K562 (cell line): Measurements from ENCODE around the gene PON1. TPM values are rescaled to one million over a fixed set of nuclear protein-coding genes. Genes with fewer than 3 reads are reported as not detected.

Experiments
- ATAC-seq: fragments of 200-7000 bp; cut with Tn5 transposase; 3 replicates; pipeline ENCODE4 v1.9.1; 2020; ENCODE audit warnings: moderate library complexity
- BruUV-seq: library from RNA; stranded (reverse); fragments of 400-500 nt; replicated peaks from 2 replicates; lab custom pipeline; 2021; lab: Mats Ljungman, UMichigan
- CTCF ChIA-PET: fragments of 300-600 bp; formaldehyde crosslinking; extraction: SDS; loops from one replicate; lab custom pipeline; 2021; ENCODE audit warnings: low intra/inter-chr PET ratio; lab: Yijun Ruan, JAX
- POLR2A ChIA-PET: fragments of 300-600, 350-650 bp; sonication (Branson Sonifier 250); formaldehyde crosslinking; extraction: SDS; loops from one replicate; lab custom pipeline; 2021; ENCODE audit warnings: antibody characterized with exemption, inconsistent platforms; lab: Yijun Ruan, JAX
- DNase-seq, 4 experiments: peaks; one replicate each; pipeline versions ENCODE4 v3.0.0 to v3.0.0-alpha.2; 2011 to 2018; ENCODE audit warnings: low spot score in 3 of 4, mixed read lengths in 3 of 4; ENCODE audit errors: extremely low read depth in 1 of 4
- FAIRE-seq: peaks from 2 replicates; lab custom pipeline; 2011; peaks lifted over from hg19 to GRCh38; lab: Jason Lieb, UNC
- H2AFZ ChIP-seq: 2 replicates; pipeline ENCODE4 v1.6.0; 2011; ENCODE audit warnings: low read depth, low read length, control low read depth, inconsistent platforms
- H3K27ac ChIP-seq: fragments of 200-600 bp; 3 replicates; pipeline ENCODE4 v1.8.0; 2011; ENCODE audit warnings: low read depth, mild to moderate bottlenecking, control low read depth, inconsistent platforms, low read length, moderate library complexity, mixed read lengths; ENCODE audit errors: extremely low read depth
- H3K27me3 ChIP-seq, 2 experiments: fragments of 300-600 bp in 1 of 2; 2 replicates in 1 of 2; 3 replicates in 1 of 2; pipeline versions ENCODE4 v1.6.0 to v1.8.0; 2011; ENCODE audit warnings: inconsistent platforms in 2 of 2, low read length in 2 of 2, mild to moderate bottlenecking in 1 of 2, mixed read lengths in 1 of 2, moderate library complexity in 1 of 2; ENCODE audit not compliant: control insufficient read depth in 2 of 2, insufficient read depth in 2 of 2
- H3K36me3 ChIP-seq: fragments of 300-600 bp; 3 replicates; pipeline ENCODE4 v1.8.0; 2011; ENCODE audit warnings: mild to moderate bottlenecking, low read length, inconsistent platforms; ENCODE audit not compliant: control insufficient read depth, insufficient read depth
- H3K4me1 ChIP-seq, 2 experiments: fragments of 200-600 bp in 1 of 2; replicated peaks in 1 of 2; 2 replicates in 1 of 2; 3 replicates in 1 of 2; pipeline versions ENCODE4 v1.5.1 to v1.8.0; 2011; ENCODE audit warnings: inconsistent platforms in 2 of 2, low read length in 2 of 2, mild to moderate bottlenecking in 1 of 2, mixed read lengths in 1 of 2, moderate library complexity in 1 of 2; ENCODE audit not compliant: control insufficient read depth in 2 of 2, insufficient read depth in 2 of 2
- H3K4me2 ChIP-seq: 2 replicates; pipeline ENCODE4 v1.6.1; 2011; ENCODE audit warnings: low read length, control low read depth, inconsistent platforms, mixed read lengths; ENCODE audit not compliant: insufficient read depth
- H3K4me3 ChIP-seq: fragments of 200-600 bp; sonication (generic), shearing (Covaris generic); 2 replicates; pipeline ENCODE4 v1.5.1; 2016; ENCODE audit warnings: control low read depth, inconsistent platforms
- H3K79me2 ChIP-seq: fragments of 200-600 bp; 3 replicates; pipeline ENCODE4 v1.8.0; 2011; ENCODE audit warnings: low read length, inconsistent platforms; ENCODE audit not compliant: control insufficient read depth, insufficient read depth
- H3K9ac ChIP-seq, 2 experiments: 2 replicates each; pipeline versions ENCODE4 v1.6.0 to v1.6.1; 2011; ENCODE audit warnings: low read depth in 2 of 2, low read length in 2 of 2, control low read depth in 1 of 2, inconsistent platforms in 1 of 2, mild to moderate bottlenecking in 1 of 2, mixed read lengths in 1 of 2; ENCODE audit not compliant: insufficient read depth in 1 of 2
- H3K9me1 ChIP-seq: one replicate; pipeline ENCODE4 v1.6.0; 2011; ENCODE audit warnings: inconsistent platforms, mild to moderate bottlenecking, low read length, moderate library complexity; ENCODE audit not compliant: control insufficient read depth, insufficient read depth
- H3K9me3 ChIP-seq: replicated peaks from 2 replicates; pipeline ENCODE4 v1.5.1; 2011; ENCODE audit warnings: low read depth, low read length, inconsistent platforms; ENCODE audit not compliant: control insufficient read depth, insufficient read depth
- H4K20me1 ChIP-seq: replicated peaks from 2 replicates; pipeline ENCODE4 v1.6.1; 2011; ENCODE audit warnings: low read length, inconsistent platforms, mixed read lengths; ENCODE audit not compliant: control insufficient read depth, insufficient read depth
- ASH1L ChIP-seq: fragments of 450-650 bp; IDR thresholded peaks from 2 replicates; pipeline ENCODE4 v1.6.1; 2018; ENCODE audit warnings: borderline replicate concordance, mild to moderate bottlenecking, low read depth; ENCODE audit not compliant: partially characterized antibody
- CREB1 ChIP-seq, 2 experiments: sonication (generic) in 1 of 2; formaldehyde crosslinking in 1 of 2; IDR thresholded peaks; 2 replicates each; pipeline versions ENCODE4 v1.6.1 to v1.8.0; 2012 to 2022; ENCODE audit warnings: inconsistent platforms in 1 of 2, mild to moderate bottlenecking in 1 of 2, missing genetic modification reagents in 1 of 2, moderate library complexity in 1 of 2
- ETV1 ChIP-seq: fragments of 450-650 bp; conservative IDR thresholded peaks from 2 replicates; pipeline ENCODE4 v1.6.1; 2016; ENCODE audit warnings: missing genetic modification characterization, control low read depth, low read depth, missing compliant biosample characterization
- FOXM1 ChIP-seq, 2 experiments: fragments of 450-650 bp in 1 of 2; sonication (generic) in 1 of 2; formaldehyde crosslinking in 1 of 2; IDR thresholded peaks; 2 replicates each; pipeline versions ENCODE4 v1.6.1 to v1.9.0; 2017 to 2022; ENCODE audit warnings: low read depth in 2 of 2, mild to moderate bottlenecking in 2 of 2, missing genetic modification reagents in 1 of 2, moderate library complexity in 1 of 2
- FUS ChIP-seq: fragments of 200-400 bp; formaldehyde crosslinking; optimal IDR thresholded peaks from 2 replicates; pipeline ENCODE3; 2017; ENCODE audit warnings: low read depth, low read length
- ILF3 ChIP-seq: fragments of 450-650 bp; IDR thresholded peaks from 2 replicates; pipeline ENCODE4 v1.6.1; 2018; ENCODE audit warnings: antibody characterized with exemption, mild to moderate bottlenecking, moderate library complexity, borderline replicate concordance
- POLR3G ChIP-seq: IDR thresholded peaks from 2 replicates; pipeline ENCODE4 v1.6.1; 2011; ENCODE audit not compliant: insufficient read length, insufficient replicate concordance; ENCODE audit errors: extremely low read depth
- PTBP1 ChIP-seq: fragments of 200-400 bp; formaldehyde crosslinking; IDR thresholded peaks from 2 replicates; pipeline ENCODE4 v1.6.1; 2017; ENCODE audit warnings: low read depth, low read length
- SAP30 ChIP-seq: fragments of 200-600 bp; sonication (generic); IDR thresholded peaks from 2 replicates; pipeline ENCODE4 v1.6.1; 2012; ENCODE audit warnings: borderline replicate concordance, low read depth, mild to moderate bottlenecking, moderate library complexity, low read length, control low read depth, inconsistent platforms; ENCODE audit not compliant: insufficient read depth, poor library complexity, severe bottlenecking
- SLC30A9 ChIP-seq: fragments of 250-450 bp; sonication (Bioruptor Pico); IDR thresholded peaks from 2 replicates; pipeline ENCODE4 v1.8.0; 2022; ENCODE audit warnings: mild to moderate bottlenecking, moderate library complexity
- SMARCC2 ChIP-seq: fragments of 450-650 bp; IDR thresholded peaks from 2 replicates; pipeline ENCODE4 v1.6.1; 2017; ENCODE audit warnings: antibody characterized with exemption, moderate library complexity, mild to moderate bottlenecking, low read depth
- WHSC1 ChIP-seq: IDR thresholded peaks from one replicate; pipeline ENCODE4 v1.6.1; 2012; ENCODE audit warnings: low read length, control low read depth, inconsistent platforms
- ZC3H4 ChIP-seq: sonication (generic); formaldehyde crosslinking; IDR thresholded peaks from 2 replicates; pipeline ENCODE4 v1.9.0; 2021; ENCODE audit warnings: missing genetic modification reagents, borderline replicate concordance
- ZNF121 ChIP-seq: sonication (generic); formaldehyde crosslinking; conservative IDR thresholded peaks from 2 replicates; pipeline ENCODE4 v1.8.0; 2022; ENCODE audit warnings: missing genetic modification reagents
- ZNF354B ChIP-seq: fragments of 250-450 bp; sonication (Bioruptor Pico); IDR thresholded peaks from 2 replicates; pipeline ENCODE4 v1.4.0; 2020
- ZNF444 ChIP-seq: fragments of 250-450 bp; sonication (Bioruptor Pico); IDR thresholded peaks from 2 replicates; pipeline ENCODE4 v1.4.0; 2020; ENCODE audit warnings: mild to moderate bottlenecking, moderate library complexity
- WGBS: fragments of 100-300 bp; shearing (Covaris generic); methylation state at CpG from one replicate; pipeline ENCODE4 v1.1.6; 2016; ENCODE audit warnings: low coverage, mixed read lengths; ENCODE audit not compliant: insufficient coverage; ENCODE audit errors: missing lambda C conversion rate; 5-methylcytosine and 5-hydroxymethylcytosine counted together
- in situ Hi-C: fragments of 300-500 bp; cut with MboI; formaldehyde crosslinking; loops from 4 replicates; pipeline ENCODE4 v1.15.0; 2018; ENCODE audit warnings: inconsistent platforms, mixed read lengths
- intact Hi-C: fragments of 100-400 bp; cut with micrococcal nuclease; formaldehyde crosslinking; loops from 2 replicates; pipeline ENCODE4 v1.14.2; 2022
- polyA plus RNA-seq, 8 experiments: library from polyadenylated mRNA; depleted of rRNA in 4 of 8; stranded (reverse) in 5 of 8; unstranded in 3 of 8; fragments of >200 nt; fragmentation: Nextera tagmentation in 2 of 8; fragmentation: Illumina TruSeq in 1 of 8; extraction: Ambion mirVana in 2 of 8; extraction: Trizol in 1 of 8; gene quantifications; 2 replicates each; pipeline versions ENCODE4 v1.2.1 to v1.2.3, GENCODE V29; 2011 to 2014; ENCODE audit warnings: inconsistent platforms in 1 of 8, missing spikeins in 1 of 8
- total RNA-seq, 7 experiments: library from RNA; depleted of rRNA in 6 of 7; stranded (reverse); fragments of >200 nt in 6 of 7; fragmentation: Illumina TruSeq in 2 of 7; extraction: Trizol in 2 of 7; gene quantifications; 2 replicates each; pipeline versions ENCODE4 v1.2.1 to v1.2.3, GENCODE V29; 2011 to 2021; ENCODE audit warnings: low replicate concordance in 1 of 7
- TF ChIP-seq, protein P1 (sequence below): sonication (generic); formaldehyde crosslinking; IDR thresholded peaks from 2 replicates; pipeline ENCODE4 v1.8.1; 2022; ENCODE audit warnings: missing genetic modification reagents
- TF ChIP-seq, protein P2 (sequence below): sonication (generic); formaldehyde crosslinking; IDR thresholded peaks from 2 replicates; pipeline ENCODE4 v1.8.0; 2022; ENCODE audit warnings: mild to moderate bottlenecking, missing genetic modification reagents
- TF ChIP-seq, protein P3 (sequence below): sonication (generic); formaldehyde crosslinking; IDR thresholded peaks from 2 replicates; pipeline ENCODE4 v1.4.0; 2020; ENCODE audit warnings: mild to moderate bottlenecking, missing genetic modification reagents

The PON1 gene
- total and polyA plus RNA-seq, 9 of the 15 experiments (the other 6 are each of a cell fraction or from before 2014, with no cell fraction given), result not detected

DNA sequence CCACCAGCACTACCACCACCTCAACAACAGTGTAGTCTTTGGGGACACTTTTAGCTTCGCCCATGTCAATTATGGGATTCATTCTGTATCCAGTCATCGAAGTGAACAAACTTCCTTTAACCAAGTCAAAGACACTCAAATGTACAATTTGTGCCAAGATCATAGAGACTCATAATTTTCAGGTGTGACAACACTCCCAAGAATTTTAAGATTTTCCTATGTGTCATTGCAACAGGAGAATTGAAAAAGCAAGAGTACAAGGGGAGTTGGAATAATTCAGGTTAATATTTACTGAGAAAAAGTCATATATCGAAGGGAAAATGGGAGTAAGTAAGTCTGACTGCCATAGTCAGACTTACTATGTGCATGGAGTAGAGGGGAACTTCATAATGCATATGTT, 26.2 kb downstream of the PON1 start:
- in situ Hi-C loops (no loop called here), intact Hi-C loops (no loop called here)
- POLR2A ChIA-PET, result no interaction called here
- Histone ChIP-seq H4K20me1 (no peaks in the 10 kb centered on the region), H3K9ac (no peak overlapping the region), H3K79me2 (no peaks in the 10 kb centered on the region), H3K36me3 (no peaks in the 10 kb centered on the region), H3K9me3 (no peaks in the 10 kb centered on the region), H3K4me2 (no peak overlapping the region), H2AFZ (no peak overlapping the region), H3K4me1 (no peaks in the 10 kb centered on the region), H3K4me3 (no peak overlapping the region), H3K27me3 (0 out of 5 replicates have a peak, but pooled peaks cover 0 to 2% of the 10 kb centered on the region in 2 experiments), H3K9me1 (no peaks in the 10 kb centered on the region), H3K27ac (no peak overlapping the region)
- TF ChIP-seq PTBP1, result no peak
- TF ChIP-seq WHSC1, result no peak
- TF ChIP-seq SAP30, result no peak
- TF ChIP-seq, protein P1, sequence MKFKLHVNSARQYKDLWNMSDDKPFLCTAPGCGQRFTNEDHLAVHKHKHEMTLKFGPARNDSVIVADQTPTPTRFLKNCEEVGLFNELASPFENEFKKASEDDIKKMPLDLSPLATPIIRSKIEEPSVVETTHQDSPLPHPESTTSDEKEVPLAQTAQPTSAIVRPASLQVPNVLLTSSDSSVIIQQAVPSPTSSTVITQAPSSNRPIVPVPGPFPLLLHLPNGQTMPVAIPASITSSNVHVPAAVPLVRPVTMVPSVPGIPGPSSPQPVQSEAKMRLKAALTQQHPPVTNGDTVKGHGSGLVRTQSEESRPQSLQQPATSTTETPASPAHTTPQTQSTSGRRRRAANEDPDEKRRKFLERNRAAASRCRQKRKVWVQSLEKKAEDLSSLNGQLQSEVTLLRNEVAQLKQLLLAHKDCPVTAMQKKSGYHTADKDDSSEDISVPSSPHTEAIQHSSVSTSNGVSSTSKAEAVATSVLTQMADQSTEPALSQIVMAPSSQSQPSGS (CRISPR knock-in tag), result no peak
- TF ChIP-seq ZC3H4 (CRISPR knock-in tag), result no peak
- no peak for TF ChIP-seq ZNF354B (CRISPR knock-in tag)
- TF ChIP-seq SLC30A9 (CRISPR knock-in tag), result no peak
- no peak for TF ChIP-seq ILF3
- TF ChIP-seq FUS, result no peak
- no peak for TF ChIP-seq FOXM1 (IDR thresholded peaks at IDR 0.05; ENCODE audit: low read depth)
- TF ChIP-seq FOXM1 (CRISPR knock-in tag; IDR thresholded peaks at IDR 0.05; ENCODE audit: low read depth), result no peak
- no peak for TF ChIP-seq ZNF444 (CRISPR knock-in tag)
- no peak for TF ChIP-seq ZNF121 (CRISPR knock-in tag)
- TF ChIP-seq SMARCC2, result no peak
- no peak for TF ChIP-seq ETV1 (tag)
- TF ChIP-seq, protein P2, sequence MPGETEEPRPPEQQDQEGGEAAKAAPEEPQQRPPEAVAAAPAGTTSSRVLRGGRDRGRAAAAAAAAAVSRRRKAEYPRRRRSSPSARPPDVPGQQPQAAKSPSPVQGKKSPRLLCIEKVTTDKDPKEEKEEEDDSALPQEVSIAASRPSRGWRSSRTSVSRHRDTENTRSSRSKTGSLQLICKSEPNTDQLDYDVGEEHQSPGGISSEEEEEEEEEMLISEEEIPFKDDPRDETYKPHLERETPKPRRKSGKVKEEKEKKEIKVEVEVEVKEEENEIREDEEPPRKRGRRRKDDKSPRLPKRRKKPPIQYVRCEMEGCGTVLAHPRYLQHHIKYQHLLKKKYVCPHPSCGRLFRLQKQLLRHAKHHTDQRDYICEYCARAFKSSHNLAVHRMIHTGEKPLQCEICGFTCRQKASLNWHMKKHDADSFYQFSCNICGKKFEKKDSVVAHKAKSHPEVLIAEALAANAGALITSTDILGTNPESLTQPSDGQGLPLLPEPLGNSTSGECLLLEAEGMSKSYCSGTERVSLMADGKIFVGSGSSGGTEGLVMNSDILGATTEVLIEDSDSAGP (CRISPR knock-in tag), result no peak
- TF ChIP-seq CREB1 (IDR thresholded peaks at IDR 0.05), result no peak
- no peak for TF ChIP-seq CREB1 (CRISPR knock-in tag; IDR thresholded peaks at IDR 0.05)
- TF ChIP-seq POLR3G, result no peak
- no peak for TF ChIP-seq ASH1L
- TF ChIP-seq, protein P3, sequence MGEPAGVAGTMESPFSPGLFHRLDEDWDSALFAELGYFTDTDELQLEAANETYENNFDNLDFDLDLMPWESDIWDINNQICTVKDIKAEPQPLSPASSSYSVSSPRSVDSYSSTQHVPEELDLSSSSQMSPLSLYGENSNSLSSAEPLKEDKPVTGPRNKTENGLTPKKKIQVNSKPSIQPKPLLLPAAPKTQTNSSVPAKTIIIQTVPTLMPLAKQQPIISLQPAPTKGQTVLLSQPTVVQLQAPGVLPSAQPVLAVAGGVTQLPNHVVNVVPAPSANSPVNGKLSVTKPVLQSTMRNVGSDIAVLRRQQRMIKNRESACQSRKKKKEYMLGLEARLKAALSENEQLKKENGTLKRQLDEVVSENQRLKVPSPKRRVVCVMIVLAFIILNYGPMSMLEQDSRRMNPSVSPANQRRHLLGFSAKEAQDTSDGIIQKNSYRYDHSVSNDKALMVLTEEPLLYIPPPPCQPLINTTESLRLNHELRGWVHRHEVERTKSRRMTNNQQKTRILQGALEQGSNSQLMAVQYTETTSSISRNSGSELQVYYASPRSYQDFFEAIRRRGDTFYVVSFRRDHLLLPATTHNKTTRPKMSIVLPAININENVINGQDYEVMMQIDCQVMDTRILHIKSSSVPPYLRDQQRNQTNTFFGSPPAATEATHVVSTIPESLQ (CRISPR knock-in tag), result no peak
- CTCF ChIA-PET, result no interaction called here
- BruUV-seq, result no TSS peak
- no peak for DNase-seq
- WGBS, result 3% methylated on average over 3 of the region's 3 CpGs
- FAIRE-seq, result no peak
- ATAC-seq, result no peak
